ENCODE data around the gene VNN1.

GRCh38 chr6:132731086-132731485, 17.2 kb upstream of the VNN1 start:
- TF ChIP-seq CTCF (IDR thresholded peaks at IDR 0.05; ENCODE audit: low read depth, low read length) (no peak), POLR2A (IDR thresholded peaks at IDR 0.05; ENCODE audit: extremely low read depth, insufficient read length) (no peak), MAX (IDR thresholded peaks at IDR 0.05; ENCODE audit: low read depth, low read length) (no peak)

Measured in NB4 (cell line).